ENCODE data around the gene MCUR1.
"Not testable (repeated sequence)": the region's sequence is repeated elsewhere in the genome, so short reads cannot be mapped to it uniquely, and the experiment has no call there.

MCUR1 gene

DNA sequence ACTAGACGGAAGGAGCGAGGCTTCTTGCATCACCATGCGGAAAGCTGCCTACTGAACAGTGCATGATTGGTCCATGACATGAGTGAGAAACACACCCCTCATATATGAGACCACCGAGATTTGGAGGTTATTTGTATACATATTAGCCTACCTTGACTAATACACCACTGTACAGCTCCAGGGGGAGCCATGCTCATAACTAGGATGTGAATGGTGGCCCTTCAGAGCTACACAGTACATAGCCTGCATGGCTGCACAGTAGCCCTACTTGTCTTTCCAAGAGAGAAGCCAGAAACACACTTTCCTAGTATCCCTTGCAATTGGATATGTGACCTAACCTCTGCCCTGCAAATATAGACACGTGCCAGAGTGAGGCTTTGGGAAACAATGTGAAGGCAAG, 21.8 kb upstream of the MCUR1 start:
- H3K4me3 ChIP-seq (ENCODE audit: low read length), result no peak overlapping the region
- TF ChIP-seq CTCF (conservative IDR thresholded peaks at IDR 0.05; ENCODE audit: low read depth, low read length), result no peak
- DNase-seq (ENCODE audit: low read depth), result no peak

DNA sequence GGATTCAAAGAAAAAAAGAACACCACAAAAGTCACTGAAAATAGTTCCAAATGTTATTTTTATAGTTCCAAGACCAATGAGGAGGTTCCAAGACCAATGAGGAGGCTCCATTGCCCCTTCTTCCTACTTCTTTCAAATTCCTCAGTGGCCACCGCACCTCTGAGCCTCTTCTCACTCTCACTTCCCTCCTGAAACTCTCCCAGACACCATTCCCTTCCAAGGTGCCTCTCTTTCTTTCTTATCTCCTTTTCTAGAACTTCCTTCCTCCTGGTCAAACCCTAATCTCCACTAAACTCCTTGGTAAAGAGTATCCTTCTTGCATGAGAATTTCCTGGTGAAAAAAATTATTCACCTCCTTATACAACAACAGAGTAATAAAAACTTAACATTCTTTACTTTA, 20.4 kb upstream of the MCUR1 start:
- TF ChIP-seq CTCF (conservative IDR thresholded peaks at IDR 0.05; ENCODE audit: low read depth, low read length), result no peak
- DNase-seq (ENCODE audit: low read depth), result no peak
- no peak overlapping the region for H3K4me3 ChIP-seq (ENCODE audit: low read length)

DNA sequence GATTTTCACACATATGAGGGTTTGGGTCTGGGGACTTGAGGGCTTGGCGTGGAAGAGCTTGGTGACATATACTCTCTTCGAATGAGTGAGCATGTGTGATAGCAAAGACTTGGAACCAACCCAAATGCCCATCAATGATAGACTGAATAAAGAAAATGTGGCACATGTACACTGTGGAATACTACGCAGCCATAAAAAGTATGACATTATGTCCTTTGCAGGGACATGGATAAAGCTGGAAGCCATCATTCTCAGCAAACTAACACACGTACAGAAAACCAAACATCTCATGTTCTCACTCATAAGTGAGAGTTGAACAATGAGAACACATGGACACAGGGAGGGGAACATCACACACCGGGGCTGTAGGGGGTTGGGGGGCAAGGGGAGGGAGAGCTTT, 19.7 kb upstream of the MCUR1 start:
- H3K4me3 ChIP-seq (ENCODE audit: low read length); DNase-seq (ENCODE audit: low read depth): not testable (repeated sequence)

- TF ChIP-seq CTCF (conservative IDR thresholded peaks at IDR 0.05; ENCODE audit: low read depth, low read length), result no peak
- H3K4me3 ChIP-seq (ENCODE audit: low read length), result no peak overlapping the region
- no peak for DNase-seq (ENCODE audit: low read depth)
Measured at GRCh38 chr6:13832778-13833177, 18.4 kb upstream of the MCUR1 start.

- H3K4me3 ChIP-seq (ENCODE audit: low read length), result no peak overlapping the region
- no peak for TF ChIP-seq CTCF (conservative IDR thresholded peaks at IDR 0.05; ENCODE audit: low read depth, low read length)
- DNase-seq (ENCODE audit: low read depth), result no peak
Measured at GRCh38 chr6:13831615-13832014, 17.3 kb upstream of the MCUR1 start.

- H3K4me3 ChIP-seq (ENCODE audit: low read length), result no peak overlapping the region
- TF ChIP-seq CTCF (conservative IDR thresholded peaks at IDR 0.05; ENCODE audit: low read depth, low read length), result no peak
- DNase-seq (ENCODE audit: low read depth), result no peak
Measured at GRCh38 chr6:13830803-13831202, 16.4 kb upstream of the MCUR1 start.

GRCh38 chr6:13829419-13829818, 15.1 kb upstream of the MCUR1 start:
- DNase-seq (ENCODE audit: low read depth); H3K4me3 ChIP-seq (ENCODE audit: low read length): not testable (repeated sequence)

GRCh38 chr6:13828656-13829301, 14.4 kb upstream of the MCUR1 start:
- H3K4me3 ChIP-seq (ENCODE audit: low read length); DNase-seq (ENCODE audit: low read depth): not testable (repeated sequence)

GRCh38 chr6:13827032-13827431, 12.7 kb upstream of the MCUR1 start:
- no peak overlapping the region for H3K4me3 ChIP-seq (ENCODE audit: low read length)
- DNase-seq (ENCODE audit: low read depth), result no peak
- no peak for TF ChIP-seq CTCF (conservative IDR thresholded peaks at IDR 0.05; ENCODE audit: low read depth, low read length)

Measured in retinal pigment epithelial cell (primary cell).